SIG-M5 treated with dmso at 0.1 percent for 504 hours (cell line): ENCODE results near the gene CNOT6L.
A peak's percentile ranks its signal among the peaks of the same experiment; 100 is the strongest.

Experiments used
- DNase-seq: peaks from one replicate; lab custom pipeline; 2025; ENCODE audit not compliant: unreplicated experiment; lab: John Stamatoyannopoulos, UW

Gene CNOT6L

DNA sequence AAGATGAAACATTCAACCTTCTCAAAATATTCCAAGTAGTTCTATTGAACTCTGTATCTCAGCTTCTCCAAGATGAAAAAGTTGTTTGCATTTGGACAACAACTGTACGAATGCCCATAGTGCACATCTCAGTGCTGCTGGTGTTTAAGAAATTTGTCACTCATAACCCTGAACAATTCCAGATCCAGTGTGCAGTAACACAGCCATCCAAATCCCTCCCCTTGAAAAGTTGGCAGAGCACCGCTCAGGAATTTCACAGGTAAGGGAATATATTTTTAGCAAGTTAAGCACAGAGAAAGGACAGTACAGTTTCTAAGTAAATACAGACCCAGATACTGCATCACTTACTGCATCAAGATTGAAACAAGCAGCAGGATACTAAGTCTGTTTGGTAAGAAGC is 104.7 kb downstream of the CNOT6L start:
- no peak for DNase-seq

DNA sequence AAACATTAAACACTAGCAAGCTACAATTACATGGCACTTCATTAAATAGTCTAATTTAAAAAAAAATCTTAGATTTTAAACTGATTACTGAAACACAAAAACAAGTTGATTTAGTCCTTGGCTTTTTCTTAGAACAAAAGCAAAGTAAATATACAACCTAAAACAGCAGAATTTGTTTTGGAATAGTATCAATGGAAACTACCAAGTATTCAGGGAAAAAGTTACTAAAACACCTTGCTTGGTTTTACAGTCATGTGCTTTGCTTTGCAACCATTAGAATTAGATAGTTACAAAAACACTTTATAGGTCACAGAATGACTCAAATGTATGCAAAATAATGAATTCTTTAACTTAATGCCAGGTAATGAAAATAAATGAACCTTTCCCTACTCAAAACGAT is 105.3 kb downstream of the CNOT6L start:
- no peak for DNase-seq

DNA sequence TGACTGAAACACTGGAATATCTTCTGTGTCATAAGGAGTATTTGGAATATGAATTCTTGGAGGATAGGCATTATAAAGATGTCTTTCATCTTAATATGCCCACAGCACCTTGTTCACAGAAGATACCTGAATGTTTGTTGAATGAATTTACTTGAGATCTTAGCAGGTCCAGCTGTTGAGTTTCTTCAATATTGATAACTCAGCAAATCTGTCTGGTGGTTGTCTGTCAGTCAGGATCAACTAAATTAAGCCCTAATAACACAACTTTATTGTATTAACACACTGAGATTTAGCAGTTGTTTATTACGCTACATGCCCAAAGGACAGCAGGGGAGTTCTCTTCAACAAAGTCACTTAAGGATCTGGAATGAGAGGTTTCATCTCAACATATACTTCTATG is 106.5 kb downstream of the CNOT6L start:
- DNase-seq = no peak

DNA sequence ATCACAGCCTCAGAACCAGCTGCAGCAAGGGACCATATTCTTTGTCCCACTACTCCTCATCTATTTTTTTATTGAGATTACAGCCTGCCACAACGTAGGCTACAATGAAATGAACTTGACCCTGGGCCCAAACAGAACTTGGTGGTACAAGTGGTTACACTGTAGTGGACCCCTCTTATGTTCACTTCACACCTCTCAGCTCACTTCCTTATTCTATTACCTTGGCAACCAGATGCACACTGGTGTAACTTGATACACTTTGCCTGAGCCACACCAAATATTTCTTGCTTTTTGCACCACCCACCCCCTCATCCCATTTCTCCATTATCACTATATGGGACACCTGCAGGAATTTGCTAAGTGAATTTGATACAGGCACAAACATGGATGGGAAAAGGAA is 107.7 kb downstream of the CNOT6L start:
- no peak for DNase-seq

DNA sequence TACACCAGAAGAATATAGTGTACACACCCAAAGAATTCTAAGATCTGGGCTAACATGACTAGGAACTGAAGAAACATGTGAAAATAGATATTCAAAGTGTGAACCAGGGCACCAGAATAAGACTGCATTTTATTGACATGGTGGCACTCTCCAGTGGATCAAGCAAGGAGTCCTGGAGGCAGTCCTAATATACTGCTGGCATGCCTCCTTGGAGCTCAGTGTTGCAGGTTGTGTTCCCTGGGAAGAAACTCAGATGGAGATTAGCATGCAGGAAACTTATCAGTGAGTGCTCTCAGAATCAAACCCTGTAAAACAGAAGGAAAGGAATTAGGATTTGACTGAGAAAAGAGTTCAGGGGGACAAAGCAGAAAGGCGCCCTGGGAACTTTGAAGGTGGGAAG is 108.5 kb downstream of the CNOT6L start:
- DNase-seq = no peak

DNA sequence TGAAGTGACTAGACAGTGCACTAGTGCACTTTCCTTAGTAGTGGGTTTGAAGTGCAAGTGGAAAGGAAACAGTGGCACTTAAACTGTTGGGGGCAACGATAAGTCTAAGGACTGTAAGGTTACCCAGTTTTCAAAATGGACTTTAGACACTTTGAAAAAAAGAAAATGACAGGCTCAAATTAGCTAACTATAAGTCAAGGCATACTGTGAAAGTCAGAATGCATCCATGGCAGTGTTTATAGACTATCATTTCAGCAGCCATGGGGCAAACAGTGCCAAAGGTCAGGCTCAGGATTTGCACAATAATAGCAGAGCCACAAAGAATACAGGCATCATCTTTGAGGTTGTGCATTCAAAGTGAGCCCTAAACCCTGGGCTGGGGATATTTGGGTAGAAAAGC is 109.1 kb downstream of the CNOT6L start:
- DNase-seq = no peak

DNA sequence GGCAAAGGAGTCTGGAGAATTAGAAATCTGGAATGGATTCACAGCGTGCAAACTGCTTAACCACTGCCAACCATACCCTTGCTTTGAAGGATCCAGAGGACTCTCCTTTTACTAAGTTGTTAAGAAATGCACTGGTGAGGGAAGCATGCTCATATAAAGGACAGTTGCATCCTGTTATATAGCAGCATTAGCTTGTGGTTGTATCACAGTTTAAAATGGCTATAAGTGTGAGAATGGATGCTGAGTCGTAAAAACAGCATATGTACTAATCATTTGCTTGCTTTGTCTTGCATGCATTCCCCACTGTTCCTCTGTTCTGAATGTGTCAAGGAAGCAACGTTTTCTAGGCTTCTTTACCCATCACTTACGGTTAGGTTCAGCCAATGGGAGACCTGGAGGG is 112.5 kb downstream of the CNOT6L start:
- DNase-seq = no peak

DNA sequence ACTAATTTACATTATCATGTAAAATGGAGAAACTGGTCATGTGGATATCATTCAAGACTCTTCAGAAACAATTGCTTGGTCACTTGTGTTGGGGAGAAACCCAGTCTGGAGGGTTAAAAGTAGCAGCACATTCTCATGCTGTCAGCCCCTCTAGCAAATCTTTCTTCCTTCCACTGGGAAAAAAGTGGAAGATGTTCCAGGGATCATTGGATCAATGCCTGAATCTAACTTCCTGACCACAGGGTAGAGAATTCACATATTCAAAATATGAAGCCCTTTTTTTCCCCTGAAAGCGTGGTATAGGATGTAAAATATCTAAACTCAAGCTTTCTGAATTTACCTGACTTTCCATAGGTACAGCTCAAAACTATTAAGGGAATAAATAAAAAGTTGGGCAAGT is 115.5 kb downstream of the CNOT6L start:
- DNase-seq = no peak

DNA sequence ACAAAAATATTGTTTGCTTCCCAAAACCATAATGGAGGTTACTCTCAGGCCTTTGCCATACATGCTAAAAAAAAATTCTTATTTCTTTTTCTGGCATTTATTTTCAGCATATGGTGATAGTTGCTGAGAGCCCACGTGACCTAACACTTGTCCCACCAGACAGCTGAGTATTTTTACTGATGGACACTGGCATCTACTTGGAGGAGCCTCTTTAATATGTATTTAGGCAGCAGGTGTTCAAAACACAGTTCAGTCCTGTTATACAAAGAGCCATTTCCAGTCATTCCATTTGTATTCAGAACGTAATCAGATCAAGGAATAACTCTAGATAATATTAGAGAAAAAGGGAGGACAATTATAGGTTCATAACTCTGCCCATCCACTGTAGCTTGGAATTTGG is 118.0 kb downstream of the CNOT6L start:
- DNase-seq = no peak

DNA sequence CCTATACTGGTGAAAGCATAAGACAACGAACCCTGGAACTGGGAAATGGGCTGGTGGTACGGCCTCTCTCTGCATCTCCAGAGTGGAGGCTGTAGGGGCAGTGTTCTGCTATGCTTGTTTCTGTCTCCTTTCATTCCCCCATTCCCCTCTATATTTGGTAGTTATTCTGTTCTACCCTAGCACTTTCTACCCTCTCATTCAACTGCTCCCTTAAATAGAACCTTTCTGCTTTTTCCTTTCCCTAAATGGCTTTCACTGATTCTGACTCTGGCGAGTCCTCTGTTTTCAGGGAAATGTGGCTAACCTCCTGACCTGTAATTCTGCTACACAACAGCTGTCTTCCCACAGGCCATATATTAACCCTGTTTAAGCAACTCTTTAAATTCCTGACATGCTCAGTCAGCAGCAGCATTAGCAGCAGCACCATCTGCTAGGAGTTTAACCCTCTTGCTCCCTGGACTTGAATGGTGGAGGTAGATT is 119.4 kb downstream of the CNOT6L start:
- no peak for DNase-seq

DNA sequence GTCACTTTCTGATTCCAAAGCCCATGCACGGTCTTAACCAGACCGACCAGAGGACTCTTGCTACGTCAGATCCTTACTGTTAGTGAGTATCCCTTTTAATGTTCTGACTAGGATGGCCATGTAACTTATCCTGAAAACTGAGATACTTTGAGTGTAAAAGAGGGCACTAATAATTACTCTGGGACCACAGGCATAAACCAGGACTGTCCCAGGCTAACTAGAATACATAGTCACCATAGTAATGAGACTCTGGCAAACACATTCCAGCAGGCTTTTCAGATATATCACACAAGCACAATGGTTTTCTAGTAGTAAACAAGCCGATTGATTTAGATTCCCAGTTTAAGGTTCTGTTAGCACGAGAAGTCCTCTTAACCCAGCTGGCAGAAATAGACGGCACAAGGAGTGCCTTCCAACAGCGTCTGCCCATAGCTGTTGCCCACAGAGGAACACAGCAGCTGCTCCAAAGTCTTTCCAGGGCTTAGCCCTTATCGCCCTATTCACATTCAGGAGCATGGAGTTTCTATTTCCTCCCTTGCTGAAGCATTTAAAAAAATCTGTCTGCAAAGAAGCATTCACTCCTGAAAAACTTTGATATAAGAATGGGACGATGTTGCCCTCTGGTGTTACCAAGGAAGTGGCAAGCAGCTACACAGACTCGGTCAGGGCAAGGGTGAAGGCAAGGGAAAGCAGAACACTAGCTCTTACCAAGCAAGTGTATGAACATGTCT is 121.1 kb downstream of the CNOT6L start:
- peak; percentile 33 for DNase-seq

DNA sequence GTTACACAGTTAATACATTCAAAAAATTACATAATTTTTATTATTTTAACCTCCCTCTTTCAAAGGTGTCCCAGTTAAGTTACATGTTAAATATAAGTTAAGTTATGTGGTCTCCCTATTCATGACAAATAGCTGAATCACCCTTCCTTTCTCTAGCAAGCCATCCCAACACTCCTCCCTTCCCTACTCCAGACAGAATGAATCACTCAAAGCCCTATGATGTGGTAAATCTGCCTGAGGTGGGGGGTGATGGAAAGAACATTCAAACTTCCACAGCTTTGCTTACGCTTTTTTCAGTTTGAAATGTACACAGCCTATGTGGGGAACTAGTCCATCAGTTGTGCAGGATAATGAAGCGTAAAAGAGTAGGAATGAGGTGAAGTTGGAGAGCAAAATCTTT is 123.4 kb downstream of the CNOT6L start:
- DNase-seq = no peak

DNA sequence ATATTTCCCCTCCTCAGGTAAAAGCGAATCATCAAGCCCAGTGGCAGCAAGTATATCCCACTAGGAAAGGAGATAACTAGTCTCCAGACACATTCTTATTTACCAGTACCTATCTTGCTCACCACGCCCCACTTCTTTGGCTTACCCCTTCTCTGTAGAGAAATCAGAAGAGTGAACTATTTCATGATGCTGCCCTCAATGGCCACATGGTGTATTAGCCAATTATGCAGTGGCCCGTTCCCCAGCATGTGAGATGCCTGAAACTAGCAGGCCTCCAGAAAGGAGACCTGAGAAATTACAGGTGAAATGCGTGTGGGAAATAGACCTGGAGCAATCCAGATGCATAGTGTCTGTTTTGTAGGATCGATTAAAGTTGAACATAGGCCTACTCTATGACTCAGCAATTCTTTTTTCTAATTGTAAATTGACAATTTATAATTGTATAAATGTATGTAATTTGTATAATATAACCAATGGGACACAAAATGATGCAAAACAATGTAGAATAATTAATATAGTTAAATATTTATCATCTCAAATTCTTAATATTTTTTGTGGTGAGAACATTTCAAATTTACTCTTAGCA is 126.2 kb downstream of the CNOT6L start:
- DNase-seq = no peak

DNA sequence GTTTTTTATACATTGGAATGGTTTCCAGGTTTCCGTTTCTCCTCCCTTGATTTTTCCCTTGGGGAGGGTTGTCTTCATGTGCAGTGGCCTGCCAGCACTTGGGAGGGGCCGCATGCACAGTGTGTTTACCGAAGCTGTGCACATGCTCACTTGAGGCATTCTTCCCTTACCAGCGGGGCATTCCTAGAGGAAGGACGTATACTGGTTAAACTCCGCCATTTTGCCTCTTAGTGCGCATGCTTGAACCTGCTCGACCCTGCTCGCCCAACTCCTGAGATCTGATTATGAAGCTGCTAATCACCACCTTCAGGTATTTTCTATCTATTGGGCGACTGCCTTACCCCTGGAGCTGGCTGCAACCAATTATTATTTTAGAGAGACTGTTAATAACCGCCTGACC is 137.4 kb downstream of the CNOT6L start:
- DNase-seq = no peak

DNA sequence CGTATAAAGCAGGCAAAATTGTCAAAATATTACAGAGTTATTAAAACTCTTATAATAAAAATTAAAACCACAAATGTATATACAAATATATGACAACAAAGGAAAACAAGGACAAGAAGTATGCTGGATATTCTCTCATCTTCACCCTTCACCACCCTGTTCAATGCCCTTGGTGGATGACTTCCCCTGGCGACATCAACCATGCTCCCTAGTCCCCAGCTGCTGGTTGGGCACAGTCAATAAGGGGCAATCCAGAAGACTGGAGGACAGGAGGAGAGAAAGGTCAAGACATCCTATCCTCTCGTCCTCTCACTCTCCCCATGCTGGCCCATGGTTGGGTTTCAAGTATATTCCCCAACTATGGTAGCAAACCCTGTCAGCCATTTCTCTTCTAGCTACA is 142.3 kb downstream of the CNOT6L start:
- no peak for DNase-seq

DNA sequence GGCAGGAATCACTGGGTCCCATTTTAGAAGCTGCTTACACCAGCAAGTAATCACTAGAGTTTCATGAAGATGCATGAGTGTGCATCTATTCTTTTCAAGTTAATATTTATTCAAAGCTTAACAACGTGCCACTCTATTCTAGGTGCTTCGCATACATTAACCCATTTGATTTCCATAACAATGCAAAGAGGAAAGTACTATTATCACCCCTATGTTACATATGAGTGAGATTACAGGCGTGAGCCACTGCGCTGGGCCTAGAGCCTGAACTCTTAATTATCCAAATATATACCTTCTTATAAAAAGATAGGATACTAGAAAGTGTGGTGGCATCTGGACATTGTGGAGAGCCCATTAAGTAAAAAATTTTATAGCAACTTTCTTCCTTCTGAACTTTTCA is 148.1 kb downstream of the CNOT6L start:
- DNase-seq = no peak

DNA sequence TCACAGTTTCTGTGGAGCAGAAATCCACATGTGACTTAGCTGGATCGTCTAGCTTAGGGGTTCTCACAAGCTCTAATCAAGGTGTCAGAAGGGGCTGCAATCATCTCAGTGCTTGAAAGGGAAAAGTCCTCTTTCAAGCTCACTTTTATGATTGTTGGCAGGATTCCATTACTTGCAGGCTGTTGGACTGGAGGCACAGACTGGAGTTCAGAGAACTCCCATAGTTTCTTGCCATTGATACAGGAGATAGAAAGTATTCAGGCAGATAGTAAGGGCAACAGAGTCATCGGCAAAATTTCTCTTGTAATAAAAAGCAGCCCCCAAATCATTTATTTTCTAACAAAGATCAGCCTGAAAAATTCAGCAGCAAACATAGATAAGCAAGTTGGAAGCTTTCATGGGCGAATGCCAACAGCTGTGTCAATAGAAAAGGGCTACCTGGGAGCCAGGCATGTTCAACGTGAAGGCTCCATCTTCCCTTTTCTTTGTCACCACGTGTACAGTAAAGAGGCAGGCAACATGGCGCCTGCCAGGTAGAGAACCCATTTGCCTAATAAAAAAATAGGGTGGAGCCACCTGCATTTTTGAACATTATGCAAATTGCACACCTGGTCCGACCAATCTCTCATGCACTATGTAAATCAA is 149.1 kb downstream of the CNOT6L start:
- DNase-seq = no peak

DNA sequence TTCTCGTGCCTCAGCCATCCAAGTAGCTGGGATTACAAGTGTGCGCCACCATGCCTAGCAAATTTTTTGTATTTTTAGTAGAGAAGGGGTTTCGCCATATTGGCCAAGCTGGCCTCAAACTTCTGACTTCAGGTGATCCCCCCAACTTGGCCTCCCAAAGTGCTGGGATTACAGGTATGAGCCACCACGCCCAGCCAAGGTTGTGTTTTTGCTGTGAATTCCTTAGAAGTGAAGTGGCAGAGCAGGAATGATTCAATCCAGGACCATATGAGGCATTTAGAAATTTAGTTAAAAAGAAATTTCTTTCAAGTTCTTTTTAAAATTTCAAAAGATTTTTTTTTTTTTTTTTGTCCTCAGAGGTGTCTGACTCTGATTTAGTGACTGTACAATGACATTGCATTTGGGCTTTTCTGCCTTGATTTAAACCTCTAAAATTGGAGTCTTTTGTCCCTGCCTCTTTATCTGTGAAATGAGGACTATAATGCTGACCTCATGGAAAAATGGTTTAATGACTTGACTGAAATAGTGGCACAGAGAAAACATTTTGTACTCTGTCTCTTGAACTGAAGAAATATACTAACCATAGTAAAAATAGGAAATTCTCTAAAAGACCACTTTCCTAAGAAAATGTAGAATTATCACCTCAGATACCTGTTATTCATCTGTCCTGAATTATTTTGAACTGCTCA is 153.6 kb downstream of the CNOT6L start:
- DNase-seq = no peak
